SU-DHL-6 (cell line): ENCODE results near the gene DCDC2C.

Experiments
- CTCF ChIP-seq: fragments of 200-600 bp; sonication (generic); IDR thresholded peaks from one replicate; pipeline ENCODE4 v1.5.1; 2017; ENCODE audit warnings: antibody characterized with exemption, mild to moderate bottlenecking, low read length, moderate library complexity; ENCODE audit not compliant: insufficient read depth, poor library complexity, severe bottlenecking
- EZH2phosphoT487 ChIP-seq: fragments of 200-600 bp; sonication (generic), shearing (Covaris generic); conservative IDR thresholded peaks from 2 replicates; pipeline ENCODE4 v1.6.1; 2018; ENCODE audit warnings: mild to moderate bottlenecking, antibody characterized with exemption, low read length, moderate library complexity, mixed read lengths

DNA sequence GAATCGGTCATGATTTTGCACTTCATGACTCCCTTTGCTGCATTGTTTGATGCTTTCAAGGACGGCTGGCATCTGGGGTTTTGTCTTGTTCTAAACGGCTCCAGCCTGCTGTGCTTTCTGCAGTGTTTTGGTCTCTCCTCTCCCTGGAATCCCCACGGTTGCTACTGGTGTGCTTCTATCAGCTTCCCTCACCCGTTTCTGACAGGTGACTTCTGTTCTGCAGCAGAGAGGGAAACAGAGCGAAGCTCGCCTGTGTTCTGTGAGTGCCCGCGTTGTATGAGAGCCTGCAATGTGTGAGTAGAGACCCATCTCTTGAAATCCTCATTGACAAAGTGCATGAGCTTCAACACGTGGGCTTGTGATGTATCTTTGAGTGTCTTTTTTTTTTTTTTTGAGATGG is 102.8 kb downstream of the DCDC2C start:
- TF ChIP-seq CTCF (no peak), EZH2phosphoT487 (no peak)
